Measurements from ENCODE around the gene TDRD7.

DNA sequence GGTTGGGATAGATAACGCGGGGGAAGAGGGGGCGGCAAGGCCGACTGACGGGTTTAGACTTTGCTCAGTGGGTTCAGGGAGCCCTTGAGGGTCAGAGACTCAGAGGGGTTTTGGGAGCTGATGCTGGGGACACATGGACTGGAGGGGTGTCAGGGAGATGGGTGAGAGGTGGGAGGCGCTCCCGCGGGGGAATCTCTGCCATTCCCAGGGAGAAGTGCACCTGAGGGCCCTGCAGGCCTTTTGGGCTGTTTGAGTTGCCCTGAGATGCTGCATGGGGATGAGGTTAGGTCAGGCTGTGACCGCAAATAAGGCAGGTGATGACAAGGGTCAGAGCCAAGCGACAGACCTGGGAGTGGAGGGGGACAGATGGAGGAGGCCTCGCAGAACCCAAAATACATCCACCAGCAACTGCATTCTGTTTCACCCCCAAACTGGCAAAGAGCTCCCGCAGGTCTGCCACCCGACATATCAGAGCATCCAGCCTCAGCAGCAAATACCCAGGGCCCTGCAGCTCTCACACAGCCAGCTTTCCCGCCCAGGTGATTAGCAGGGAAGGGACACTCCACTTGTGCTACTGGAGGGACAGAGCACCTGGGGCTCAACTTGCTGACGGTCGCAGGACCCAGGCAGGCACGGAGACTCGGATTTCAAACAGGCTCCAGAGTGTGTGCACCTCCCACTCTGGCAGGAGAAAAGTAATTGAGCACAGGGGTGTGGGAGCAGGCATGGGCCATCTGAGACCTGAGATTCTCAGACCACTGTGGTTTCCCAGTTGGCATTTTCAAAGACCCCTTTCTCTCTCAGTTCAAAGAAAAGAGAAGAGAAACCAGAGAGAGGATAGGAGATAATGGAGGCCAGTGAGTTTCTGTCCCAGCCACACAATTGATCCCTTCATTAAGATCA lies 116.0 kb downstream of the TDRD7 start:
- TF ChIP-seq POLR2A (IDR thresholded peaks at IDR 0.05; ENCODE audit: low read depth, low read length), result no peak
- no peak for TF ChIP-seq POLR2AphosphoS5 (IDR thresholded peaks at IDR 0.05; ENCODE audit: low read depth, low read length)
- no peak for TF ChIP-seq TAF1 (IDR thresholded peaks at IDR 0.05; ENCODE audit: borderline replicate concordance, low read depth, low read length)
